ENCODE results near the gene KPNB1. TPM values are rescaled to one million over a fixed set of nuclear protein-coding genes. Genes with fewer than 3 reads are reported as not detected.

The KPNB1 gene
- total and polyA plus RNA-seq, 2 of the 8 experiments (the other 6 are each of a cell fraction or from before 2014, with no cell fraction given), result 171 to 625 TPM

DNA sequence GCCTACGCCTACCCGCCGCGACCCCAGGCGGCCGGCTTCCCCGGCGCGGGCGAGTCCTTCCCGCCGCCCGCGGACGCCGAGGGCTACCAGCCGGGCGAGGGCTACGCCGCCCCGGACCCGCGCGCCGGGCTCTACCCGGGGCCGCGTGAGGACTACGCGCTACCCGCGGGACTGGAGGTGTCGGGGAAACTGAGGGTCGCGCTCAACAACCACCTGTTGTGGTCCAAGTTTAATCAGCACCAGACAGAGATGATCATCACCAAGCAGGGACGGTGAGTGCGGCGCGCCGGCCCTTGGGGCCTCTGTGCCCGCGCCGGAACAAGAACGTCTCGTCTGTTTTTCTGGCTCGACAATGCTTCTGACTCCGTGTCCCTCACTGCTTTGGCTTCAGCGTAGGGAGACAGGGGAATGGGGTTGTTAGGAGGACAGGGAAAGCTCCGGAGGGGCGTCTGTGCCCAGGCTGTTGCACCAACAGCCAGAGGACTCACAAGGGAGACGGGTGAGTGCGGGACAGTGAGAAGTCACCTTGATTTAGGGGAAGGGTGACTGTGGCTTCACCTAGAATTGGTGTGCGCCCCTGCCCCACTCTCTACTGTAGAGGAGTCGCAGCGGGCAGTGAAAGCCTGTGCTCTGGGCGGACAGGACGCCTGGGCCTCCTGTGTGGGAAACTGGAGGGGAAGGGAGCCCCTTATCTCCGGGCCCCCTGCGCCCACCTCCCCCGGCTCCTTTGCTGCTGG lies 84.1 kb downstream of the KPNB1 start:
- WGBS, 2 experiments (ENCODE audit: extremely low coverage in 1 of 2, insufficient coverage in 1 of 2, insufficient read length in 1 of 2, insufficient replicate concordance in 2 of 2, low coverage in 1 of 2, low lambda C conversion rate in 2 of 2, missing lambda C conversion rate in 1 of 2), result 19% methylated on average over 31 of the region's 60 CpGs; no CpG with 5 or more reads in 1 of the 2 experiments
- POLR2A ChIA-PET (ENCODE audit: partially characterized antibody), result interaction anchor here (0.7 to 1.4 kb wide), 4 partner anchors 36 to 45 kb away, joined by 3 to 4 read pairs (median 3); no protein-coding TSS in a partner anchor

More for the DNA sequence above, 84.1 kb downstream of the KPNB1 start:
- Histone ChIP-seq H3K4ac (replicated peaks; ENCODE audit: insufficient read length, low read depth, low read length) (no peak overlapping the region), H4K20me1 (replicated peaks in 1 of 2; ENCODE audit: control insufficient read depth in 1 of 2, insufficient read depth in 2 of 2, low read length in 2 of 2) (peaks cover 0 to 2% of the 10 kb centered on the region in 2 experiments), H2AK5ac (ENCODE audit: low read depth, low read length) (no peak overlapping the region), H3K27me3 (replicated peaks in 1 of 4; ENCODE audit: control insufficient read depth in 3 of 4, extremely low read depth in 1 of 4, insufficient read depth in 3 of 4, low read length in 3 of 4) (peaks cover 28 to 58% (median 50%) of the 10 kb centered on the region in 4 experiments), H4K91ac (replicated peaks; ENCODE audit: insufficient read length, low read length) (no peak overlapping the region), H3K4me1 (replicated peaks in 1 of 4; ENCODE audit: control insufficient read depth in 3 of 4, insufficient read depth in 4 of 4, low read length in 3 of 4) (peaks cover 0 to 3% (median 1%) of the 10 kb centered on the region in 4 experiments; a peak in 2 of 7 replicates), H3K4me2 (ENCODE audit: insufficient read depth in 1 of 2, low read depth in 2 of 2, low read length in 2 of 2) (peak overlapping the region; percentile 70 to 85), H3K9ac (replicated peaks in 1 of 4; ENCODE audit: extremely low read depth in 1 of 4, low read depth in 3 of 4, low read length in 3 of 4) (no peak overlapping the region; a peak in 1 of 7 replicates), H3K56ac (replicated peaks; ENCODE audit: insufficient read length, low read depth, low read length) (peak overlapping the region; percentile 46), H3K14ac (ENCODE audit: insufficient read length) (no peak overlapping the region), H3K79me2 (ENCODE audit: control insufficient read depth in 1 of 2, insufficient read depth in 2 of 2, low read length in 2 of 2) (no peaks in the 10 kb centered on the region), H3K9me3 (ENCODE audit: insufficient read depth in 2 of 2, low read depth in 1 of 2, low read length in 1 of 2) (no peaks in the 10 kb centered on the region), H2BK20ac (ENCODE audit: low read length) (no peak overlapping the region), H3K18ac (ENCODE audit: extremely low read depth, low read length) (no peak overlapping the region), H2AFZ (ENCODE audit: low read length) (0 out of 2 replicates have a peak overlapping the region, but pooled peaks have one; percentile 6), H4K5ac (ENCODE audit: insufficient read length, low read depth, low read length) (no peak overlapping the region), H3K36me3 (ENCODE audit: control insufficient read depth in 2 of 4, insufficient read depth in 4 of 4, low read length in 3 of 4) (peaks cover 0 to 4% (median 0%) of the 10 kb centered on the region in 4 experiments; a peak in 1 of 8 replicates), H3K27ac (ENCODE audit: low read depth, low read length) (no peak overlapping the region), H4K8ac (ENCODE audit: extremely low read depth, insufficient read depth, low read length) (no peak overlapping the region; the same call in 1 of the 2 replicates), H2BK15ac (ENCODE audit: low read length) (no peak overlapping the region), H2BK12ac (ENCODE audit: low read depth, low read length) (no peak overlapping the region), H3K23ac (ENCODE audit: insufficient read length) (peak overlapping the region; percentile 97), H3K4me3 (ENCODE audit: extremely low read depth in 1 of 4, insufficient read depth in 2 of 4, low read depth in 3 of 4, low read length in 4 of 4) (peak overlapping the region; percentile 28 to 57 (median 40)), H2BK120ac (replicated peaks; ENCODE audit: low read depth, low read length) (no peak overlapping the region), H2BK5ac (ENCODE audit: low read depth, low read length) (no peak overlapping the region), H3K79me1 (ENCODE audit: low read depth, low read length) (no peaks in the 10 kb centered on the region), H3K23me2 (ENCODE audit: low read depth, low read length) (peaks cover 9% of the 10 kb centered on the region)
- CTCF ChIA-PET (ENCODE audit: partially characterized antibody), result interaction anchor here (1.0 to 24.7 kb wide), 8 partner anchors 8 to 96 kb away, joined by 3 to 441 read pairs (median 6); partner anchors contain the start of gene TBKBP1
- FAIRE-seq (no peak), DNase-seq (ENCODE audit: low read depth in 1 of 2, low spot score in 2 of 2) (no peak)
- TF ChIP-seq YY1 (IDR thresholded peaks at IDR 0.05; ENCODE audit: low read depth, low read length), result no peak
- TF ChIP-seq PHF8 (conservative IDR thresholded peaks at IDR 0.05; ENCODE audit: low read depth, low read length), result 0 out of 2 replicates have a peak, but pooled peaks have one; percentile 11
- TF ChIP-seq SIN3A (conservative IDR thresholded peaks at IDR 0.05 in 1 of 2, IDR thresholded peaks at IDR 0.05 in 1 of 2; ENCODE audit: low read depth in 1 of 2, low read length in 2 of 2), result 0 out of 4 replicates have a peak, but pooled peaks of 1 of the 2 experiments have one; percentile 29
- TF ChIP-seq KDM4A (IDR thresholded peaks at IDR 0.05; ENCODE audit: low read depth, low read length, severe bottlenecking), result peak; percentile 52
- TF ChIP-seq SUZ12 (IDR thresholded peaks at IDR 0.05; ENCODE audit: low read length), result peak; percentile 98
- no peak for TF ChIP-seq JUN (IDR thresholded peaks at IDR 0.05; ENCODE audit: low read depth, low read length)
- TF ChIP-seq EZH2 (IDR thresholded peaks at IDR 0.05; ENCODE audit: low read depth, low read length, severe bottlenecking), result peak; percentile 98
- TF ChIP-seq MAFK (IDR thresholded peaks at IDR 0.05; ENCODE audit: low read depth, low read length), result no peak
